Measurements from ENCODE around the gene MTIF3. TPM values are rescaled to one million over a fixed set of nuclear protein-coding genes. Genes with fewer than 3 reads are reported as not detected.

MTIF3 gene
- total and polyA plus RNA-seq, 7 donors = 48.1 to 166 (median 72.4) TPM

- Histone ChIP-seq H3K4me3 (no peak overlapping the region), H3K9me3 (no peaks in the 10 kb centered on the region), H3K27me3 (ENCODE audit: insufficient read depth in 3 of 3, low read length in 2 of 3) (no peaks in the 10 kb centered on the region), H3K4me1 (no peaks in the 10 kb centered on the region), H3K36me3 (ENCODE audit: insufficient read depth in 1 of 2, low read depth in 1 of 2) (no peaks in the 10 kb centered on the region), H3K27ac (no peak overlapping the region)
- 86 to 94% (median 86%) methylated on average over 2 of the region's 2 CpGs for WGBS, 3 donors
- DNase-seq (no peak), ATAC-seq (no peak)
- TF ChIP-seq CTCF (IDR thresholded peaks at IDR 0.05) = no peak
- intact Hi-C loops (cut with DNase I) = no loop called here
Observed at GRCh38 chr13:27409013-27409412, 41.4 kb downstream of the MTIF3 start.

GRCh38 chr13:27408074-27408473 lies 42.3 kb downstream of the MTIF3 start:
- no peak for TF ChIP-seq CTCF (IDR thresholded peaks at IDR 0.05)
- no peak for ATAC-seq
- H3K4me1 ChIP-seq = no peaks in the 10 kb centered on the region
- H3K27me3 ChIP-seq (ENCODE audit: insufficient read depth in 3 of 3, low read length in 2 of 3) = no peaks in the 10 kb centered on the region
- no peak overlapping the region for H3K4me3 ChIP-seq
- 79 to 83% (median 83%) methylated on average over 4 of the region's 4 CpGs for WGBS, 3 donors
- H3K9me3 ChIP-seq = no peaks in the 10 kb centered on the region
- no peaks in the 10 kb centered on the region for H3K36me3 ChIP-seq (ENCODE audit: insufficient read depth in 1 of 2, low read depth in 1 of 2)
- H3K27ac ChIP-seq = no peak overlapping the region
- no peak for DNase-seq
- intact Hi-C loops (cut with DNase I) = no loop called here

- ATAC-seq = peak; percentile 62 to 90 (median 70)
- Histone ChIP-seq H3K4me1 (no peaks in the 10 kb centered on the region), H3K36me3 (ENCODE audit: insufficient read depth in 1 of 2, low read depth in 1 of 2) (no peaks in the 10 kb centered on the region), H3K27me3 (ENCODE audit: insufficient read depth in 3 of 3, low read length in 2 of 3) (no peaks in the 10 kb centered on the region), H3K4me3 (no peak overlapping the region), H3K27ac (no peak overlapping the region), H3K9me3 (no peaks in the 10 kb centered on the region)
- peak; percentile 63 for TF ChIP-seq CTCF (IDR thresholded peaks at IDR 0.05)
- no peak for DNase-seq
- intact Hi-C loops (cut with DNase I) = no loop called here
- WGBS, 3 donors = 82 to 90% (median 87%) methylated on average over 12 of the region's 12 CpGs
Observed at GRCh38 chr13:27406178-27406939, 44.0 kb downstream of the MTIF3 start.

GRCh38 chr13:27405546-27406134 lies 44.7 kb downstream of the MTIF3 start:
- WGBS, 3 donors = 53 to 73% (median 61%) methylated on average over 5 of the region's 5 CpGs
- Histone ChIP-seq H3K36me3 (ENCODE audit: insufficient read depth in 1 of 2, low read depth in 1 of 2) (no peaks in the 10 kb centered on the region), H3K9me3 (no peaks in the 10 kb centered on the region), H3K4me1 (no peaks in the 10 kb centered on the region), H3K27me3 (ENCODE audit: insufficient read depth in 3 of 3, low read length in 2 of 3) (no peaks in the 10 kb centered on the region), H3K4me3 (no peak overlapping the region), H3K27ac (peak overlapping the region; percentile 12)
- DNase-seq = no peak
- TF ChIP-seq CTCF (IDR thresholded peaks at IDR 0.05) = no peak
- intact Hi-C loops (cut with DNase I) = no loop called here
- ATAC-seq = peak; percentile 28 to 47 (median 35)
